Peyer's patch (tissue), 4 donors: ENCODE results near the gene PRRC2B. TPM values are rescaled to one million over a fixed set of nuclear protein-coding genes. Genes with fewer than 3 reads are reported as not detected.
A peak's percentile ranks its signal among the peaks of the same experiment; 100 is the strongest.

Experiments used
- DNase-seq, 3 donors: peaks; one replicate each; pipeline ENCODE4 v3.0.0-alpha.2; 2017 to 2019
- H3K27ac ChIP-seq, 4 donors: fragments of 200-600 bp; sonication (generic); one replicate each; pipeline ENCODE4 v1.5.1; 2016 to 2019
- H3K27me3 ChIP-seq, 2 donors: fragments of 200-600 bp; sonication (generic); one replicate each; pipeline ENCODE4 v1.5.1; 2019
- H3K36me3 ChIP-seq, 3 donors: fragments of 200-600 bp; sonication (generic); one replicate each; pipeline ENCODE4 v1.5.1; 2016 to 2019
- H3K4me1 ChIP-seq, 4 donors: fragments of 200-600 bp; sonication (generic); one replicate each; pipeline ENCODE4 v1.5.1; 2016 to 2019
- H3K4me3 ChIP-seq, 4 donors: fragments of 200-600 bp; sonication (generic); 1 replicate in 3 of 4; 2 replicates in 1 of 4; pipeline ENCODE4 v1.5.1; 2016 to 2019; ENCODE audit warnings: mild to moderate bottlenecking in 1 of 4
- H3K9me3 ChIP-seq, 4 donors: fragments of 200-600 bp; sonication (generic); one replicate each; pipeline ENCODE4 v1.5.1; 2016 to 2019; ENCODE audit warnings: mild to moderate bottlenecking in 1 of 4
- CTCF ChIP-seq, 6 experiments: fragments of 450-650 bp in 4 of 6; fragments of 200-600 bp in 2 of 6; sonication (generic) in 1 of 6; IDR thresholded peaks; one replicate each; pipeline ENCODE4 v1.5.1; 2017 to 2019; ENCODE audit warnings: antibody characterized with exemption in 6 of 6, mild to moderate bottlenecking in 3 of 6, moderate library complexity in 1 of 6
- POLR2A ChIP-seq, 2 donors: fragments of 450-650 bp; IDR thresholded peaks; one replicate each; pipeline ENCODE4 v1.5.1; 2017; ENCODE audit warnings: antibody characterized with exemption in 2 of 2, mild to moderate bottlenecking in 2 of 2, moderate library complexity in 2 of 2
- total RNA-seq, 4 donors: library from RNA; depleted of rRNA; stranded (reverse); fragments of >200 nt; gene quantifications; one replicate each; pipeline ENCODE4 v1.1.0, GENCODE V29; 2016

PRRC2B gene
- total RNA-seq, 4 donors from 2014 or later: 109 to 174 (median 149) TPM

DNA sequence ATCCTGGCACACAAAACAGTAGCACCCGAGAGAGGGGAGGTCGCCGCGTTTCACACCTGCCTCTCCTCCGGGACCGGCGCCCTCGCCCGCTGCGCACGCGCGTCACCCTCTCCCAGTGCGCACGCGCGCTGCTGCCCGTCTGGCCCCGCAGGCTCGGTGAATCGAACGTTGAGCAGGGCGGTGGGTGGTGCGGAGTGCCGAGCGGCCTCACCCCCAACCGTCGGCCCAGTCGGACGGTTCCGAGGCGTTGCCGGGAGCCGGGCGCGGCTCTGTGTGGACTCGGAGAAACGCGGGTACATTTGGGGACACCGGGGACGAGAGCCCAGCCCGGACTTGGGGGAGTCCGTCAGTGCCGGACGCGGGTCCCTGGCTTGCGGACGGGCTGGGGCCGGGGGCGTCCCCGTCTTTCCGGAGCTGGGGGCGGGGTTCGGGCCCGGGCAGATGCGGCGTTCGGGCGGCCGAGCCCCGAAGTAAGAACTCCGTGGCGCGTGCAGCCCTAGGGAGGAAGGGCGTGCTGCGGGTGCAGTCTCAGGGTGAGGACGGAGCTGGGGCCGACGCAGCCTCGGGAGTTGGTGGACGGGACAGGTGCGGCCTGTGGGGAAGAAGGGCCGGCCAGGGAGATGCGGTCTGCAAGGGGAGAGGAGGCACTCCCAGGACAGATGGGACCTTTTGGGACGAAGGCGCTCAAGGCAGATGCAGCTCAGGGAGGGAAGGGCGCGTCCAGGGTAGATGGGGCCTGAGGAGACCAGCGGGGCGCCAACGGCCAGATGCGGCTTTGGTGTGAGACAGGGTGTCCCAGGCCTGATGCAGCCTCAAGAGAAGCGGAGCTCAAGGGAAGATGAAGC lies 109.1 kb downstream of the PRRC2B start, which contains the start of gene POMT1:
Gene POMT1 (plus strand): TSS at position 138 of the 845 bp plus-strand sequence. CDS start 1,301 bp downstream, outside the sequence.
- peak; percentile 82 to 93 (median 90) for DNase-seq
- H3K27me3 ChIP-seq: no peaks in the 10 kb centered on the region
- peaks cover 0 to 29% (median 2%) of the 10 kb centered on the region in 4 donors for H3K4me1 ChIP-seq
- peak within 1 kb of the TSS; percentile 39 to 82 (median 72) for H3K27ac ChIP-seq
- peaks cover 0 to 21% (median 0%) of the 10 kb centered on the region in 3 donors for H3K36me3 ChIP-seq
- H3K4me3 ChIP-seq: peak within 1 kb of the TSS; percentile 73 to 92 (median 84)
- no peaks in the 10 kb centered on the region for H3K9me3 ChIP-seq
- TF ChIP-seq POLR2A (IDR thresholded peaks at IDR 0.05) (peak in 1 of 2 donors; percentile 57), CTCF (IDR thresholded peaks at IDR 0.05) (peak in 2 of 6 experiments; percentile 3)

GRCh38 chr9:131503626-131504465 lies 110.0 kb downstream of the PRRC2B start:
- Histone ChIP-seq H3K27ac (peak overlapping the region in 1 of 4 donors; percentile 82), H3K4me1 (peaks cover 0 to 29% (median 2%) of the 10 kb centered on the region in 4 donors)
- DNase-seq: peak in 1 of 3 donors; percentile 62

GRCh38 chr9:131505012-131505411 lies 111.1 kb downstream of the PRRC2B start:
- H3K4me3 ChIP-seq: no peak overlapping the region
- TF ChIP-seq POLR2A (IDR thresholded peaks at IDR 0.05): no peak
- TF ChIP-seq CTCF (IDR thresholded peaks at IDR 0.05): no peak
- H3K9me3 ChIP-seq: no peaks in the 10 kb centered on the region
- H3K4me1 ChIP-seq: peaks cover 0 to 29% (median 2%) of the 10 kb centered on the region in 4 donors
- H3K27me3 ChIP-seq: no peaks in the 10 kb centered on the region
- no peak for DNase-seq
- no peak overlapping the region for H3K27ac ChIP-seq
- H3K36me3 ChIP-seq: peaks cover 0 to 21% (median 0%) of the 10 kb centered on the region in 3 donors

More at GRCh38 chr9:131503626-131504465, 110.0 kb downstream of the PRRC2B start:
- peak overlapping the region; percentile 73 to 92 (median 84) for H3K4me3 ChIP-seq
- no peaks in the 10 kb centered on the region for H3K9me3 ChIP-seq
- peaks cover 0 to 16% (median 0%) of the 10 kb centered on the region in 3 donors for H3K36me3 ChIP-seq
- no peaks in the 10 kb centered on the region for H3K27me3 ChIP-seq
- no peak for TF ChIP-seq CTCF (IDR thresholded peaks at IDR 0.05)
- TF ChIP-seq POLR2A (IDR thresholded peaks at IDR 0.05): no peak

DNA sequence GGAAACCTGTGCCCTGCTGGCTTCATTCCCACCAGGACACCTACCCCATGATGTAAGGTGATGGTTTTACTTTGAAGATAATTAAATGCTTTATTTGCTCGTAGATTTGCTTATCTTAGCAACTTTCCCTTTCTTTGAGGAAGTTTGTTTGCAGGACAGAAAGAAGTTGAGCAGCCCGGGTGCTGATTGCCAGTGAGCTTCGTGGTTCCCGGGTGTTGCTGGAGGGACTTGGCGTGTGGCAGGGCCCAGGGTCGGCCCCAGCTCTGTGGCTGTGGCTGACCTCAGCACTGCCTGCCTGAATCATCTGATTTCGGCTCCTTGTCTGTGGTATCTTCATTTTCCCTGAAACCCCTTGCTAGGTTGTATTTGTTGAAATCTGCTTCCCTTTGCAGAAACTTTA lies 117.5 kb downstream of the PRRC2B start:
- Histone ChIP-seq H3K4me1 (no peaks in the 10 kb centered on the region), H3K9me3 (no peaks in the 10 kb centered on the region), H3K4me3 (no peak overlapping the region), H3K27me3 (no peaks in the 10 kb centered on the region), H3K27ac (no peak overlapping the region), H3K36me3 (peaks cover 0 to 79% (median 0%) of the 10 kb centered on the region in 3 donors)
- no peak for DNase-seq
- no peak for TF ChIP-seq CTCF (IDR thresholded peaks at IDR 0.05)
- TF ChIP-seq POLR2A (IDR thresholded peaks at IDR 0.05): no peak

DNA sequence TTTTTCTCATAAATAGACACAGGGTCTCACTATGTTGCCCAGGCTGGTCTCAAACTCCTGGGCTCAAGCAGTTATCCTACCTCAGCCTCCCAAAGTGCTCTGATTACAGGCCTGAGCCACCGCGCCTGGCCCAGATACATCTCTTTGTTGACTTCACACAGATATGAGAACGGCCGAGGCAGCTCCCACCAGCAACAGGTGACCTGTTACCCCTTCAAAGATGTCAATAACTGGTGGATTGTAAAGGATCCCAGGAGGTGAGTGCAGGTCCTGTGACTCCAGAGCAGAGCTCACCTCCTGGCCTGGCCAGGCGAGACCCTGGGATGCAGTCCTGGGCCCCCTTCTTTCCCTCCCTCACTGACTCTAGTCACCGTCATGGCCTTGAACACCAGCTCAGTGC lies 118.0 kb downstream of the PRRC2B start:
- Histone ChIP-seq H3K27ac (no peak overlapping the region), H3K27me3 (no peaks in the 10 kb centered on the region), H3K36me3 (peaks cover 0 to 83% (median 0%) of the 10 kb centered on the region in 3 donors), H3K4me3 (no peak overlapping the region), H3K9me3 (no peaks in the 10 kb centered on the region), H3K4me1 (no peaks in the 10 kb centered on the region)
- TF ChIP-seq POLR2A (IDR thresholded peaks at IDR 0.05) (no peak), CTCF (IDR thresholded peaks at IDR 0.05) (no peak)
- no peak for DNase-seq
